ENCODE results near the gene TSHR. TPM values are rescaled to one million over a fixed set of nuclear protein-coding genes. Genes with fewer than 3 reads are reported as not detected.

Gene TSHR
- total RNA-seq, 2 experiments from 2014 or later: not detected

- Mint-ChIP-seq H3K4me3 (no peak overlapping the region), H3K36me3 (ENCODE audit: low read depth) (no peaks in the 10 kb centered on the region), H3K27ac (no peak overlapping the region), H3K27me3 (peaks cover 16% of the 10 kb centered on the region), H3K9me3 (no peaks in the 10 kb centered on the region), H3K4me1 (ENCODE audit: low read depth) (no peaks in the 10 kb centered on the region)
- Histone ChIP-seq H3K4me3 (ENCODE audit: low read length) (no peak overlapping the region), H3K27me3 (ENCODE audit: control insufficient read depth in 1 of 2, insufficient read depth in 2 of 2, low read length in 2 of 2) (no peaks in the 10 kb centered on the region), H3K27ac (ENCODE audit: low read depth in 1 of 2, low read length in 2 of 2) (no peak overlapping the region), H3K4me1 (ENCODE audit: insufficient read depth, low read length) (no peaks in the 10 kb centered on the region), H3K36me3 (ENCODE audit: insufficient read depth, low read length) (no peaks in the 10 kb centered on the region), H3K9me3 (ENCODE audit: control insufficient read depth in 1 of 2, insufficient read depth in 1 of 2, low read length in 2 of 2) (no peaks in the 10 kb centered on the region)
- intact Hi-C loops (cut with DNase I, micrococcal nuclease): no loop called here
- POLR2A ChIA-PET: no interaction called here
- ATAC-seq (ENCODE audit: poor library complexity) (no peak), DNase-seq (no peak)
- TF ChIP-seq, protein P1, sequence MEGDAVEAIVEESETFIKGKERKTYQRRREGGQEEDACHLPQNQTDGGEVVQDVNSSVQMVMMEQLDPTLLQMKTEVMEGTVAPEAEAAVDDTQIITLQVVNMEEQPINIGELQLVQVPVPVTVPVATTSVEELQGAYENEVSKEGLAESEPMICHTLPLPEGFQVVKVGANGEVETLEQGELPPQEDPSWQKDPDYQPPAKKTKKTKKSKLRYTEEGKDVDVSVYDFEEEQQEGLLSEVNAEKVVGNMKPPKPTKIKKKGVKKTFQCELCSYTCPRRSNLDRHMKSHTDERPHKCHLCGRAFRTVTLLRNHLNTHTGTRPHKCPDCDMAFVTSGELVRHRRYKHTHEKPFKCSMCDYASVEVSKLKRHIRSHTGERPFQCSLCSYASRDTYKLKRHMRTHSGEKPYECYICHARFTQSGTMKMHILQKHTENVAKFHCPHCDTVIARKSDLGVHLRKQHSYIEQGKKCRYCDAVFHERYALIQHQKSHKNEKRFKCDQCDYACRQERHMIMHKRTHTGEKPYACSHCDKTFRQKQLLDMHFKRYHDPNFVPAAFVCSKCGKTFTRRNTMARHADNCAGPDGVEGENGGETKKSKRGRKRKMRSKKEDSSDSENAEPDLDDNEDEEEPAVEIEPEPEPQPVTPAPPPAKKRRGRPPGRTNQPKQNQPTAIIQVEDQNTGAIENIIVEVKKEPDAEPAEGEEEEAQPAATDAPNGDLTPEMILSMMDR (IDR thresholded peaks at IDR 0.05): no peak
- CTCF ChIA-PET: no interaction called here
Measured at GRCh38 chr14:81028461-81028860, 73.0 kb downstream of the TSHR start.

GRCh38 chr14:81031488-81031887 lies 76.1 kb downstream of the TSHR start:
- Mint-ChIP-seq H3K4me1 (ENCODE audit: low read depth) (no peaks in the 10 kb centered on the region), H3K27me3 (peaks cover 16% of the 10 kb centered on the region), H3K9me3 (peaks cover 8% of the 10 kb centered on the region), H3K36me3 (ENCODE audit: low read depth) (no peaks in the 10 kb centered on the region), H3K27ac (no peak overlapping the region), H3K4me3 (no peak overlapping the region)
- H3K36me3 ChIP-seq (ENCODE audit: insufficient read depth, low read length): no peaks in the 10 kb centered on the region
- ATAC-seq (ENCODE audit: poor library complexity) (no peak), DNase-seq (no peak)
- ChIA-PET POLR2A (no interaction called here), CTCF (no interaction called here)
- H3K9me3 ChIP-seq (ENCODE audit: control insufficient read depth in 1 of 2, insufficient read depth in 1 of 2, low read length in 2 of 2): no peaks in the 10 kb centered on the region
- TF ChIP-seq, protein P1 (IDR thresholded peaks at IDR 0.05): no peak
- no peak overlapping the region for H3K4me3 ChIP-seq (ENCODE audit: low read length)
- no peak overlapping the region for H3K27ac ChIP-seq (ENCODE audit: low read depth in 1 of 2, low read length in 2 of 2)
- H3K27me3 ChIP-seq (ENCODE audit: control insufficient read depth in 1 of 2, insufficient read depth in 2 of 2, low read length in 2 of 2): no peaks in the 10 kb centered on the region
- H3K4me1 ChIP-seq (ENCODE audit: insufficient read depth, low read length): no peaks in the 10 kb centered on the region
- intact Hi-C loops (cut with DNase I, micrococcal nuclease): no loop called here

DNA sequence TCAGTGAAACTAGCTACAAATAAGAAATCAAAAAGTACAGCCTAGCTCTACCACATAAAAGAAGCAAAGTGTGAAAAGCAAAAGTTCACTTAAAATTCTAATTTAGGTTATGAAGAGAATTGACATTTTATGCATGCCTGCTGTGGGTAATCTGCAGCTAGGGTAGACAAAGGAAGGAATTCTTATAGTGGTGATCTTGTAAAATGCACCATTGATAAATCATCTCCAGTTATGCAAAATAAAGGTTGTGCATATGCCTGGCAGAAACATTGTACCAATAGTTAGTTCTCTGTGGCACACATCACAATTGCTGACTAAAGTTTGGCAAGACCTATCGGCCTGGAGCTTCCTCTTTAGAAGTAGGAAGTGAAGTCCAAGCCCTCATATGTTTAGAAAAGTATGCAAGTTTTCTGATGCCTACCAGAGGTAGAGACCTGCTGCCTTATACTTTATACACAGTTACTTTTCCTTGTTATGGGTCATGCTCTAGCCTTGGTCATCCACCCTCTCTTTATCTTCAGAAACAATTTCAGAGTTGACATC lies 78.3 kb downstream of the TSHR start:
- Histone ChIP-seq H3K9me3 (ENCODE audit: control insufficient read depth in 1 of 2, insufficient read depth in 1 of 2, low read length in 2 of 2) (peaks cover 0 to 3% of the 10 kb centered on the region in 2 experiments), H3K27ac (ENCODE audit: low read depth in 1 of 2, low read length in 2 of 2) (no peak overlapping the region), H3K4me1 (ENCODE audit: insufficient read depth, low read length) (no peaks in the 10 kb centered on the region), H3K4me3 (ENCODE audit: low read length) (no peak overlapping the region), H3K27me3 (ENCODE audit: control insufficient read depth in 1 of 2, insufficient read depth in 2 of 2, low read length in 2 of 2) (no peaks in the 10 kb centered on the region), H3K36me3 (ENCODE audit: insufficient read depth, low read length) (no peaks in the 10 kb centered on the region)
- no peaks in the 10 kb centered on the region for H3K4me1 Mint-ChIP-seq (ENCODE audit: low read depth)
- intact Hi-C loops (cut with DNase I, micrococcal nuclease): no loop called here
- H3K27me3 Mint-ChIP-seq: peaks cover 16% of the 10 kb centered on the region
- no peak overlapping the region for H3K27ac Mint-ChIP-seq
- TF ChIP-seq, protein P1 (IDR thresholded peaks at IDR 0.05): no peak
- no peaks in the 10 kb centered on the region for H3K36me3 Mint-ChIP-seq (ENCODE audit: low read depth)
- ChIA-PET CTCF (interaction anchor here (0.8 kb wide), 1 partner anchor 23 kb away, joined by 3 read pairs; no protein-coding TSS in a partner anchor), POLR2A (no interaction called here)
- no peak overlapping the region for H3K4me3 Mint-ChIP-seq
- peak in 1 of 14 experiments; percentile 13 for DNase-seq
- H3K9me3 Mint-ChIP-seq: peaks cover 11% of the 10 kb centered on the region
- no peak for ATAC-seq (ENCODE audit: poor library complexity)

Data from CD4-positive, alpha-beta T cell (primary cell).